Transverse colon (tissue), 4 donors: ENCODE measurements around the gene WDR72. TPM values are rescaled to one million over a fixed set of nuclear protein-coding genes. Genes with fewer than 3 reads are reported as not detected.

Source experiments
- DNase-seq: peaks from one replicate; pipeline ENCODE4 v3.0.0-alpha.2; 2019
- H3K27ac ChIP-seq, 4 donors: fragments of 200-600 bp; sonication (generic); 2 replicates each; pipeline ENCODE4 v1.5.1; 2016 to 2018; ENCODE audit warnings: inconsistent platforms in 4 of 4
- H3K27me3 ChIP-seq: fragments of 200-600 bp; sonication (generic); 2 replicates; pipeline ENCODE4 v1.5.1; 2017; ENCODE audit warnings: inconsistent platforms
- H3K36me3 ChIP-seq, 4 donors: fragments of 200-600 bp; sonication (generic); 2 replicates each; pipeline ENCODE4 v1.5.1; 2017 to 2019; ENCODE audit warnings: inconsistent platforms in 4 of 4
- H3K4me1 ChIP-seq, 4 donors: fragments of 200-600 bp; sonication (generic); 2 replicates each; pipeline ENCODE4 v1.5.1; 2017 to 2020; ENCODE audit warnings: inconsistent platforms in 4 of 4
- H3K4me3 ChIP-seq, 4 donors: fragments of 200-600 bp; sonication (generic); 1 replicate in 1 of 4; 2 replicates in 3 of 4; pipeline versions ENCODE4 v1.5.1 to v1.6.1; 2017 to 2019; ENCODE audit warnings: inconsistent platforms in 4 of 4
- H3K9me3 ChIP-seq, 2 donors: fragments of 200-600 bp; sonication (generic); 2 replicates each; pipeline ENCODE4 v1.5.1; 2017 to 2019; ENCODE audit warnings: inconsistent platforms in 2 of 2
- EP300 ChIP-seq: sonication (generic); formaldehyde crosslinking; IDR thresholded peaks from one replicate; pipeline ENCODE4 v1.6.1; 2017; ENCODE audit warnings: antibody characterized with exemption, low read depth
- POLR2A ChIP-seq: fragments of 450-650 bp; IDR thresholded peaks from one replicate; pipeline ENCODE4 v1.6.1; 2016; ENCODE audit warnings: antibody characterized with exemption, mild to moderate bottlenecking, moderate library complexity
- POLR2AphosphoS5 ChIP-seq, 3 donors: sonication (generic); formaldehyde crosslinking; IDR thresholded peaks; one replicate each; pipeline ENCODE4 v1.6.1; 2016; ENCODE audit warnings: antibody characterized with exemption in 3 of 3
- WGBS, 2 donors: methylation state at CpG; one replicate each; pipeline ENCODE4 v1.1.5; 2018; ENCODE audit warnings: low coverage in 1 of 2; 5-methylcytosine and 5-hydroxymethylcytosine counted together
- in situ Hi-C, 4 donors: fragments of 200-750 bp; cut with MboI; loops; one replicate each; pipeline versions ENCODE4 v1.15.0 to v1.15.1; 2017; ENCODE audit warnings: low sequenced_read_pairs in 3 of 4, low pct_ligation_motif_present in 1 of 4, low pct_unique_long_range_greater_than_20kb in 1 of 4
- intact Hi-C: fragments of 100-400 bp; cut with DNase I; formaldehyde crosslinking; loops from one replicate; pipeline ENCODE4 v1.15.1; 2023; ENCODE audit warnings: low total_unique reads
- total RNA-seq, 4 donors: library from RNA; depleted of rRNA; stranded (reverse); fragments of >200 nt; gene quantifications; one replicate each; pipeline ENCODE4 v1.1.0, GENCODE V29; 2016
- TF ChIP-seq, protein P1 (sequence below), 5 experiments: fragments of 200-600 bp in 3 of 5; fragments of 450-650 bp in 2 of 5; sonication (generic) in 3 of 5; IDR thresholded peaks; 1 replicate in 2 of 5; 2 replicates in 3 of 5; pipeline ENCODE4 v1.5.1; 2016 to 2017; ENCODE audit warnings: antibody characterized with exemption in 5 of 5, inconsistent platforms in 3 of 5, mild to moderate bottlenecking in 2 of 5, moderate library complexity in 1 of 5

WDR72 gene
- total RNA-seq, 4 donors from 2014 or later = 0.14 to 0.16 TPM; not detected in 2

DNA sequence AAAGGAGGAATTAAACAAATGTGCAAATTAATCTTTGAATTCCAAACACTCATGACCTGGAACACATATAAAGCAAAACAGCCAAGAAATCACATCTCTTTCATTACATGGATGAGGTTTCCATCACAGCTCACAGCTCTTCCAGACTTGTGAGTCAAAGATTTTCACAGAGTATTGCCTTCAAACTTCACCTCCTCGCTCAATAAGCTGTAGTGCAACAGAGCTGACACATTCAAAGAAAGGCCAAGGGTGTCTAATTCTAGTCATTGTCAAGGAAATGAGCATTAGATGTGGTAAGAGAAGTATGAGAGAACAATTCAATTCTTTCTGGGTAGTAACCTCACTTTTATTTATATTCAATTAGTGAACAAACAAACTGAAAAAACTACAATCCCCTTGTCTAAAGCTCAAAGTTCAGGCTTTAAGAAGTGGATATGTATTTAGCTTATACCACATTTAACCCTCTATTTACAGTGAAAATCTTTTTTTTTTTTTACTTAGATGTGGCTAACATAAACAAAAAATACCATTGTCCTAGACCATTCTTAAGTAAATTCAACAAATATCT is 11.9 kb downstream of the WDR72 start:
- intact Hi-C loops = no loop called here
- H3K27ac ChIP-seq = no peak overlapping the region
- no peak for DNase-seq
- no peaks in the 10 kb centered on the region for H3K27me3 ChIP-seq
- 77 to 89% methylated on average over 1 of the region's 1 CpG for WGBS, 2 donors
- TF ChIP-seq POLR2AphosphoS5 (IDR thresholded peaks at IDR 0.05) = no peak
- no peak for TF ChIP-seq POLR2A
- TF ChIP-seq, protein P1, sequence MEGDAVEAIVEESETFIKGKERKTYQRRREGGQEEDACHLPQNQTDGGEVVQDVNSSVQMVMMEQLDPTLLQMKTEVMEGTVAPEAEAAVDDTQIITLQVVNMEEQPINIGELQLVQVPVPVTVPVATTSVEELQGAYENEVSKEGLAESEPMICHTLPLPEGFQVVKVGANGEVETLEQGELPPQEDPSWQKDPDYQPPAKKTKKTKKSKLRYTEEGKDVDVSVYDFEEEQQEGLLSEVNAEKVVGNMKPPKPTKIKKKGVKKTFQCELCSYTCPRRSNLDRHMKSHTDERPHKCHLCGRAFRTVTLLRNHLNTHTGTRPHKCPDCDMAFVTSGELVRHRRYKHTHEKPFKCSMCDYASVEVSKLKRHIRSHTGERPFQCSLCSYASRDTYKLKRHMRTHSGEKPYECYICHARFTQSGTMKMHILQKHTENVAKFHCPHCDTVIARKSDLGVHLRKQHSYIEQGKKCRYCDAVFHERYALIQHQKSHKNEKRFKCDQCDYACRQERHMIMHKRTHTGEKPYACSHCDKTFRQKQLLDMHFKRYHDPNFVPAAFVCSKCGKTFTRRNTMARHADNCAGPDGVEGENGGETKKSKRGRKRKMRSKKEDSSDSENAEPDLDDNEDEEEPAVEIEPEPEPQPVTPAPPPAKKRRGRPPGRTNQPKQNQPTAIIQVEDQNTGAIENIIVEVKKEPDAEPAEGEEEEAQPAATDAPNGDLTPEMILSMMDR (IDR thresholded peaks at IDR 0.05) = no peak
- TF ChIP-seq EP300 = no peak
- in situ Hi-C loops = no loop called here
- no peaks in the 10 kb centered on the region for H3K9me3 ChIP-seq
- no peaks in the 10 kb centered on the region for H3K4me1 ChIP-seq
- no peaks in the 10 kb centered on the region for H3K36me3 ChIP-seq
- no peak overlapping the region for H3K4me3 ChIP-seq

DNA sequence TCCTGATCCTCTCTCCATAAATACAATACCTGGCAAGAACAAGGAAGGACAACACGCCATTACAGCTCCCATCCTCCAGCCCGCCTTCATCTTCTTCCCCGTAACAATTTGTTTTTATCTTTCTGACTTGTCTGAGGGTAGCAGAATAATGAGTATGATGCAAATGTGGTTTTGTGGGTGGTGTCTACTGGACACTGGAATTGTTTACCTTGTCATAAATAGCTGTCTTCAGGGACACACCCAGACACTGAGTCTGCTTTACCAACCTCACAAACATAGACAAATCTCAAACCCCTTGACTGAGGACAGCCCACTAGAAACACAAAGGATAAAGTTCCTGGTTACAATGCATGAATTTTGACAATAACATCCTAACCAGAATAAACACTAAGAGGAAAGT is 13.4 kb downstream of the WDR72 start:
- Histone ChIP-seq H3K27me3 (no peaks in the 10 kb centered on the region), H3K9me3 (no peaks in the 10 kb centered on the region), H3K4me3 (no peak overlapping the region), H3K36me3 (no peaks in the 10 kb centered on the region), H3K27ac (no peak overlapping the region), H3K4me1 (no peaks in the 10 kb centered on the region)
- 81 to 84% methylated on average over 3 of the region's 3 CpGs for WGBS, 2 donors
- intact Hi-C loops = no loop called here
- no peak for DNase-seq
- TF ChIP-seq EP300 (no peak), POLR2AphosphoS5 (IDR thresholded peaks at IDR 0.05) (no peak), POLR2A (no peak)
- TF ChIP-seq, protein P1 (IDR thresholded peaks at IDR 0.05) = no peak
- in situ Hi-C loops = no loop called here

DNA sequence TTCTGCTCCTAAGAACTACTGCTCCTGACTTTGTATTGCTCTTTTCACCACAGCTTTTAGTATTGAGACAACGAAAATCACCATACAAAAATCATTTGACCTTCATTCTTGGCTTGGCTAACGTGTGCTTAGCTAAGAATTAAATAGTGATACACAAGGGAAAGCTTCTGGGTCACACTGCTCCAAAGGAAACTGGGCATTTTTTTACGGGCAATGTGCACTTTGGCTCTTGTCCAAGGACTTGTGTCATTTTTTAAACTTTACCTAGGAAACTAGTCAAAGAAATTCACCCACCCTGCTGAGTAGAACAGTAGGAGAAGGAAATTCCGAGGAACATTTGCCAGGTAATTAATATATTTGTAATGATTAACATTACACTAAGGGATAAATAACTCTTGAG is 19.8 kb downstream of the WDR72 start:
- DNase-seq = no peak
- Histone ChIP-seq H3K9me3 (no peaks in the 10 kb centered on the region), H3K4me3 (no peak overlapping the region), H3K4me1 (no peaks in the 10 kb centered on the region), H3K27me3 (no peaks in the 10 kb centered on the region), H3K36me3 (no peaks in the 10 kb centered on the region), H3K27ac (no peak overlapping the region)
- intact Hi-C loops (no loop called here), in situ Hi-C loops (no loop called here)
- TF ChIP-seq, protein P1 (IDR thresholded peaks at IDR 0.05) = no peak
- TF ChIP-seq POLR2AphosphoS5 (IDR thresholded peaks at IDR 0.05) (no peak), POLR2A (no peak), EP300 (no peak)
- WGBS, 2 donors = 28 to 41% methylated on average over 4 of the region's 4 CpGs

DNA sequence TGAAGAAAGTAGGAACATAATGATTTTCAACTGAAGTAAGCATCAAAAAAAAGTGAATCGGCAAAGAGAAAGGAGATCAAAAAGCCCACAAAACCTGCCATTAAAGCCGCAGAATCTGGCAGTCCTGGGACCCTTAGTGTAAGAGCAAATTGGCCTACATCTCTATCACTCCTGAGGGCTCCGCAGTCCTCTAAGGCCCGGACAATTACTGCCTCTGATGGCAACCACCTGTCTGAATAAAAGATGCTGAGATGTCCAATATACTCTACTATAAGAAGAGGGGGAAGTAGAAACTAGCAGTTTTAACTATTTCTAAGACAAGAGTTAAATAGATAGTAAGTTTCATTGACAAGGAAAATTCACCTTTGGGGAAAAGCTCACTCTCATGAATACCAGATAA is 20.3 kb downstream of the WDR72 start:
- no peak overlapping the region for H3K4me3 ChIP-seq
- in situ Hi-C loops (no loop called here), intact Hi-C loops (no loop called here)
- TF ChIP-seq EP300 (no peak), POLR2AphosphoS5 (IDR thresholded peaks at IDR 0.05) (no peak), POLR2A (no peak)
- TF ChIP-seq, protein P1 (IDR thresholded peaks at IDR 0.05) = no peak
- no peaks in the 10 kb centered on the region for H3K27me3 ChIP-seq
- H3K4me1 ChIP-seq = no peaks in the 10 kb centered on the region
- no peaks in the 10 kb centered on the region for H3K36me3 ChIP-seq
- no peak overlapping the region for H3K27ac ChIP-seq
- no peak for DNase-seq
- H3K9me3 ChIP-seq = no peaks in the 10 kb centered on the region
- WGBS, 2 donors = 79 to 88% methylated on average over 3 to 4 of the region's 4 CpGs
